MCF 10A (cell line): ENCODE data around the gene KLHL40. TPM values are rescaled to one million over a fixed set of nuclear protein-coding genes. Genes with fewer than 3 reads are reported as not detected.

Experiments used
- BruUV-seq: library from RNA; stranded (reverse); fragments of 400-500 nt; replicated peaks from 2 replicates; lab custom pipeline; 2021; lab: Mats Ljungman, UMichigan
- CTCF ChIA-PET: fragments of 300-600 bp; sonication (Branson Sonifier 250); formaldehyde crosslinking; extraction: SDS; loops from one replicate; lab custom pipeline; 2021; ENCODE audit warnings: antibody characterized with exemption, inconsistent platforms; lab: Yijun Ruan, JAX
- POLR2A ChIA-PET: fragments of 300-600, 350-650 bp; sonication (Branson Sonifier 250); formaldehyde crosslinking; extraction: SDS; loops from one replicate; lab custom pipeline; 2020; ENCODE audit warnings: antibody characterized with exemption, inconsistent platforms; lab: Yijun Ruan, JAX
- DNase-seq: peaks from one replicate; pipeline ENCODE4 v3.0.0-alpha.2; 2018; ENCODE audit not compliant: unreplicated experiment
- H3K27ac Mint-ChIP-seq: one replicate; pipeline ENCODE4 v1.8.0; 2022; ENCODE audit warnings: mild to moderate bottlenecking, low read depth, mixed read lengths; ENCODE audit not compliant: unreplicated experiment
- H3K27me3 Mint-ChIP-seq: one replicate; pipeline ENCODE4 v1.8.0; 2022; ENCODE audit warnings: mixed read lengths; ENCODE audit not compliant: insufficient read depth, unreplicated experiment
- H3K36me3 Mint-ChIP-seq: one replicate; pipeline ENCODE4 v1.8.0; 2022; ENCODE audit warnings: mild to moderate bottlenecking, moderate library complexity, mixed read lengths; ENCODE audit not compliant: insufficient read depth, unreplicated experiment
- H3K4me1 Mint-ChIP-seq: one replicate; pipeline ENCODE4 v1.8.0; 2022; ENCODE audit warnings: mixed read lengths; ENCODE audit not compliant: insufficient read depth, unreplicated experiment
- H3K4me3 Mint-ChIP-seq: one replicate; pipeline ENCODE4 v1.8.0; 2022; ENCODE audit warnings: mild to moderate bottlenecking, moderate library complexity, mixed read lengths; ENCODE audit not compliant: unreplicated experiment
- H3K9me3 Mint-ChIP-seq: one replicate; pipeline ENCODE4 v1.8.0; 2022; ENCODE audit warnings: mixed read lengths; ENCODE audit not compliant: unreplicated experiment
- CTCF ChIP-seq: fragments of 200-600 bp; IDR thresholded peaks from one replicate; pipeline ENCODE4 v1.8.0; 2022; ENCODE audit warnings: antibody characterized with exemption, mild to moderate bottlenecking; ENCODE audit not compliant: unreplicated experiment
- intact Hi-C: fragments of 100-400 bp; cut with micrococcal nuclease; formaldehyde crosslinking; loops from 2 replicates; pipeline ENCODE4 v1.14.1; 2022
- total RNA-seq: library from RNA; stranded (reverse); gene quantifications from 2 replicates; pipeline ENCODE4 v1.2.3, GENCODE V29; 2022

KLHL40 gene
- total RNA-seq, 1 experiment from 2014 or later: not detected

- no peaks in the 10 kb centered on the region for H3K36me3 Mint-ChIP-seq
- BruUV-seq: no TSS peak
- no peak for DNase-seq
- ChIA-PET POLR2A (no interaction called here), CTCF (interaction anchor here (0.6 to 1.5 kb wide), 4 partner anchors 9 to 1762 kb away, joined by 3 to 5 read pairs (median 3); no protein-coding TSS in a partner anchor)
- intact Hi-C loops: no loop called here
- no peaks in the 10 kb centered on the region for H3K4me1 Mint-ChIP-seq
- H3K9me3 Mint-ChIP-seq: no peaks in the 10 kb centered on the region
- H3K27me3 Mint-ChIP-seq: no peaks in the 10 kb centered on the region
- H3K27ac Mint-ChIP-seq: no peak overlapping the region
- H3K4me3 Mint-ChIP-seq: no peak overlapping the region
- no peak for TF ChIP-seq CTCF
These were observed 25.1 kb downstream of the KLHL40 start for GRCh38 chr3:42710323-42711021.

GRCh38 chr3:42711491-42712343 lies 26.4 kb downstream of the KLHL40 start:
- TF ChIP-seq CTCF: no peak
- no peaks in the 10 kb centered on the region for H3K4me1 Mint-ChIP-seq
- DNase-seq: no peak
- no peaks in the 10 kb centered on the region for H3K36me3 Mint-ChIP-seq
- H3K27ac Mint-ChIP-seq: no peak overlapping the region
- intact Hi-C loops: no loop called here
- POLR2A ChIA-PET: interaction anchor here (1.4 kb wide), 1 partner anchor 12 kb away, joined by 3 read pairs; no protein-coding TSS in a partner anchor
- CTCF ChIA-PET: interaction anchor here (0.6 to 1.5 kb wide), 2 partner anchors 31 to 164 kb away, joined by 3 to 4 read pairs; partner anchors contain the start of gene CYP8B1
- H3K9me3 Mint-ChIP-seq: no peaks in the 10 kb centered on the region
- H3K4me3 Mint-ChIP-seq: no peak overlapping the region
- BruUV-seq: no TSS peak
- no peaks in the 10 kb centered on the region for H3K27me3 Mint-ChIP-seq

- Mint-ChIP-seq H3K9me3 (no peaks in the 10 kb centered on the region), H3K27ac (no peak overlapping the region), H3K4me3 (no peak overlapping the region), H3K36me3 (no peaks in the 10 kb centered on the region), H3K27me3 (no peaks in the 10 kb centered on the region), H3K4me1 (no peaks in the 10 kb centered on the region)
- intact Hi-C loops: no loop called here
- POLR2A ChIA-PET: interaction anchor here (0.6 to 1.4 kb wide), 3 partner anchors 11 to 50 kb away, joined by 3 to 4 read pairs (median 3); no protein-coding TSS in a partner anchor
- CTCF ChIA-PET: interaction anchor here (0.5 to 1.5 kb wide), 2 partner anchors 31 to 35 kb away, joined by 3 read pairs; no protein-coding TSS in a partner anchor
- no TSS peak for BruUV-seq
- no peak for TF ChIP-seq CTCF
- no peak for DNase-seq
These were observed 27.0 kb downstream of the KLHL40 start for GRCh38 chr3:42712344-42712648.
